Heart left ventricle (tissue), 16 donors: Measurements from ENCODE around the gene CIAO3. TPM values are rescaled to one million over a fixed set of nuclear protein-coding genes. Genes with fewer than 3 reads are reported as not detected.

Experiments used
- ATAC-seq, 4 donors: fragments of 200-7000 bp; cut with Tn5 transposase; one replicate each; pipeline ENCODE4 v1.9.1; 2020 to 2022; ENCODE audit warnings: moderate library complexity in 4 of 4, mild to moderate bottlenecking in 3 of 4, moderate number of reproducible peaks in 1 of 4
- DNase-seq, 5 donors: peaks; one replicate each; pipeline ENCODE4 v3.0.0-alpha.2; 2020
- H3K27ac ChIP-seq, 12 donors: fragments of 200-600 bp; sonication (generic) in 4 of 12; one replicate each; pipeline versions ENCODE4 v1.5.0 to v1.8.0; 2016 to 2022; ENCODE audit warnings: mild to moderate bottlenecking in 2 of 12
- H3K27me3 ChIP-seq, 9 donors: fragments of 200-600 bp; sonication (generic) in 2 of 9; one replicate each; pipeline versions ENCODE4 v1.5.1 to v1.8.0; 2016 to 2022; ENCODE audit warnings: mild to moderate bottlenecking in 3 of 9
- H3K36me3 ChIP-seq, 9 donors: fragments of 200-600 bp; sonication (generic) in 2 of 9; one replicate each; pipeline versions ENCODE4 v1.5.0 to v1.8.0; 2018 to 2022; ENCODE audit warnings: mild to moderate bottlenecking in 2 of 9
- H3K4me1 ChIP-seq, 12 donors: fragments of 200-600 bp; sonication (generic) in 4 of 12; one replicate each; pipeline versions ENCODE4 v1.5.0 to v1.8.0; 2016 to 2022; ENCODE audit warnings: mild to moderate bottlenecking in 3 of 12
- H3K4me3 ChIP-seq, 12 donors: fragments of 200-600 bp; sonication (generic) in 4 of 12; one replicate each; pipeline versions ENCODE4 v1.5.0 to v1.8.0; 2017 to 2022; ENCODE audit warnings: mild to moderate bottlenecking in 9 of 12, moderate library complexity in 4 of 12
- H3K9me3 ChIP-seq, 12 donors: fragments of 200-600 bp; sonication (generic) in 4 of 12; one replicate each; pipeline versions ENCODE4 v1.5.0 to v1.8.0; 2016 to 2022; ENCODE audit warnings: mild to moderate bottlenecking in 1 of 12
- POLR2A ChIP-seq, 2 donors: fragments of 450-650 bp; IDR thresholded peaks; one replicate each; pipeline ENCODE4 v1.6.1; 2017; ENCODE audit warnings: antibody characterized with exemption in 2 of 2, mild to moderate bottlenecking in 2 of 2, moderate library complexity in 2 of 2
- WGBS, 4 donors: extraction: QIAGEN DNeasy Blood & Tissue Kit in 2 of 4; methylation state at CpG; one replicate each; pipeline versions ENCODE4 v1.1.5 to v1.1.7; 2013 to 2018; 5-methylcytosine and 5-hydroxymethylcytosine counted together
- intact Hi-C, 10 donors: fragments of 100-400 bp; cut with DNase I; formaldehyde crosslinking; loops; one replicate each; pipeline versions ENCODE4 v1.11.1 to v1.14.2; 2022
- polyA plus RNA-seq, 2 donors: library from polyadenylated mRNA; stranded (reverse); fragments of 200-250 nt; gene quantifications; one replicate each; pipeline ENCODE4 v1.2.3, GENCODE V29; 2013
- total RNA-seq, 9 donors: library from RNA; depleted of rRNA in 2 of 9; stranded (reverse); fragments of >200 nt in 2 of 9; fragmentation: NEBNext Ultra II Directional in 3 of 9; extraction: Animal tissue kit (Norgen Biotek cat#: 25700) in 3 of 9; gene quantifications; one replicate each; pipeline versions ENCODE4 v1.1.0 to v1.2.4, GENCODE V29; 2016 to 2023
- TF ChIP-seq, protein P1 (sequence below), 12 donors: fragments of 200-600 bp; sonication (generic) in 4 of 12; IDR thresholded peaks; one replicate each; pipeline versions ENCODE4 v1.5.0 to v1.8.0; 2018 to 2022; ENCODE audit warnings: antibody characterized with exemption in 12 of 12, mild to moderate bottlenecking in 5 of 12
- donor health status: ischemic (EF 13 %, LVEDD 7.1; RV severe dilation, severe dysfunction).
- donor health status: healthy with polysubstance abuse.
- donor health status: DM: no; HTN: yes; CAD: no.
- donor health status: DM: no; HTN: no; CAD: no.
- donor health status: ischemic (EF 25% LVEDD 6.9; RV normal size, moderate dysfunction).
- donor health status: ischemic (EF 25% LVEDD 5.7; RV mildly dilated, moderate dysfunction).
- donor health status: healthy.
- donor health status: DM: yes; HTN: yes; CAD: no.
- donor health status: ischemic (EF 35%, LVEDD 5.7; RV mildly dilated, moderate dysfunction).
- donor health status: nonischemic (EF 11% LVEDD 7.7; RV severe dilation, severe dysfunction).
- donor health status: DM: yes; HTN: yes; CAD: no.
- donor health status: PGD.
- donor health status: ischemic (EF 29% LVEDD 5.4; RV normal size, mild dysfunction).
- donor health status: nonischemic (EF 23%, LVEDD 6.1; RV moderate dilation, normal function).

CIAO3 gene
- total and polyA plus RNA-seq, 11 donors, result 21.4 to 41.5 (median 28.2) TPM

DNA sequence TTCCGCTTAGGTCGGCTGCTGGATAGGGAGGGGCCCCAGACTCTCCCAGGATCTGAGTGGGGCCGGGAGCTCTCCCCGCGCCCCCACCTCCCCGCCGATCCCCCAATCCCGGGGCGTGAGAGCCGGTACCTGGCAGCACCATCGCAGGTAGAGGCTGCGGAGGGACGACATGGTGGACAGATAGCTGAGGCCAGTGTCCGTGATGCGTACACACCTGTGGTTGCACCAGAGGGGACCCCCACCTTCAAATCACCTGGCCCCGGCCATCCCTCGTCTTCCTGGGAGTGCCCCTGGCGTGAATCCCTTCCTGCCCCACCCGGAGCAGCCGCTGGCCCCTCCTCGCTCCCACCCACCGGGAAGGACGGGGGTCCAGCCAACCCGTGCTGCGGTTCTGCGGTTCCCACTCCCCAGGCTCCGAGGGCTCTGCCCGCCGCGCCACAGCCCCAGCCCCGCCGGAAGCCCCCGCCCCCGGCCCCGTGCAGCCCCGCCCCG lies 45.9 kb downstream of the CIAO3 start:
- ATAC-seq, result no peak
- WGBS, 4 donors, result 1 to 5% (median 2%) methylated on average over 14 to 37 of the region's 37 CpGs

DNA sequence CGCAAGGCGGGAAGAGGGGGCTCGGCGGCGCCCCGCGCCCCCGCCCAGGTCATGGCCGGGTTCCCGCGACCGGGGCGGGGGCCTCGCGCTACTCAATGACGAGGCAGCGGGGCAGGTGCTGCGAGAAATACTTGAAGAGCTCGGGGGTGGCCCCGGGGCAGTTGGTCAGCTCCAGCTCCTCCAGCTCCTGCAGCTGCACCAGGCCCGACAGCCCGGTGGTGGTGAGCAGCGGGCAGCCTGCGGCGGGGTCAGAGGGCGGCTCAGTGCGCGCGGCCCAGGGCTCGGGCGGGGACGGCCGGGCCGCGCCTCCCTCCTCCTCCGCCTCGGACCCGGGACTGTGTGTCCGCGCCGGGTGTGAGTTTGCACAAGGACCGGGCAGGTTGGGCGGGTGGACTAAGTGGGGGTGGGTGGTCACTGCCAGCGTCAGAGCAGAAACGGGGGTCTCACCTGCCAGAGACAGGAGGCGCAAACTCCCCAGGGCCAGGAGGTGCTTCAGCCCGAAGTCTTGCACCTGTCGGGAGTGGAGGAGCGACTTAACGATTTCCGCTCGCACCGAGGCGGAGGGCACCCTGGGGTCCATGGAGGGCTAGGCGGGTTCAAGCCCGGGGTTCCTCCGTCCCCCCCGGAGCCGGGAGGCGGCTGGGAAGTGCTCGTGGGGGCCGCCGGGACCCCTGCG lies 46.5 kb downstream of the CIAO3 start:
- H3K27ac ChIP-seq, result no peak overlapping the region
- ATAC-seq (no peak), DNase-seq (no peak)
- H3K4me1 ChIP-seq, result peaks cover 0 to 42% (median 19%) of the 10 kb centered on the region in 12 donors
- TF ChIP-seq, protein P1, sequence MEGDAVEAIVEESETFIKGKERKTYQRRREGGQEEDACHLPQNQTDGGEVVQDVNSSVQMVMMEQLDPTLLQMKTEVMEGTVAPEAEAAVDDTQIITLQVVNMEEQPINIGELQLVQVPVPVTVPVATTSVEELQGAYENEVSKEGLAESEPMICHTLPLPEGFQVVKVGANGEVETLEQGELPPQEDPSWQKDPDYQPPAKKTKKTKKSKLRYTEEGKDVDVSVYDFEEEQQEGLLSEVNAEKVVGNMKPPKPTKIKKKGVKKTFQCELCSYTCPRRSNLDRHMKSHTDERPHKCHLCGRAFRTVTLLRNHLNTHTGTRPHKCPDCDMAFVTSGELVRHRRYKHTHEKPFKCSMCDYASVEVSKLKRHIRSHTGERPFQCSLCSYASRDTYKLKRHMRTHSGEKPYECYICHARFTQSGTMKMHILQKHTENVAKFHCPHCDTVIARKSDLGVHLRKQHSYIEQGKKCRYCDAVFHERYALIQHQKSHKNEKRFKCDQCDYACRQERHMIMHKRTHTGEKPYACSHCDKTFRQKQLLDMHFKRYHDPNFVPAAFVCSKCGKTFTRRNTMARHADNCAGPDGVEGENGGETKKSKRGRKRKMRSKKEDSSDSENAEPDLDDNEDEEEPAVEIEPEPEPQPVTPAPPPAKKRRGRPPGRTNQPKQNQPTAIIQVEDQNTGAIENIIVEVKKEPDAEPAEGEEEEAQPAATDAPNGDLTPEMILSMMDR (IDR thresholded peaks at IDR 0.05), result no peak
- TF ChIP-seq POLR2A (IDR thresholded peaks at IDR 0.05), result no peak
- no peaks in the 10 kb centered on the region for H3K36me3 ChIP-seq
- H3K9me3 ChIP-seq, result no peaks in the 10 kb centered on the region
- peaks cover 11 to 75% (median 51%) of the 10 kb centered on the region in 9 donors for H3K27me3 ChIP-seq
- peak overlapping the region in 4 of 12 donors; percentile 8 to 51 (median 21) for H3K4me3 ChIP-seq
- WGBS, 4 donors, result 2 to 3% (median 2%) methylated on average over 8 to 64 of the region's 64 CpGs
- intact Hi-C loops, result no loop called here

More for the DNA sequence above, 45.9 kb downstream of the CIAO3 start:
- DNase-seq, result no peak
- TF ChIP-seq POLR2A (IDR thresholded peaks at IDR 0.05), result no peak
- TF ChIP-seq, protein P1 (IDR thresholded peaks at IDR 0.05), result no peak
- peaks cover 0 to 36% (median 15%) of the 10 kb centered on the region in 12 donors for H3K4me1 ChIP-seq
- peaks cover 11 to 81% (median 57%) of the 10 kb centered on the region in 9 donors for H3K27me3 ChIP-seq
- H3K27ac ChIP-seq, result no peak overlapping the region
- H3K9me3 ChIP-seq, result no peaks in the 10 kb centered on the region
- H3K36me3 ChIP-seq, result no peaks in the 10 kb centered on the region
- peak overlapping the region in 4 of 12 donors; percentile 8 to 51 (median 21) for H3K4me3 ChIP-seq
- intact Hi-C loops, result no loop called here

DNA sequence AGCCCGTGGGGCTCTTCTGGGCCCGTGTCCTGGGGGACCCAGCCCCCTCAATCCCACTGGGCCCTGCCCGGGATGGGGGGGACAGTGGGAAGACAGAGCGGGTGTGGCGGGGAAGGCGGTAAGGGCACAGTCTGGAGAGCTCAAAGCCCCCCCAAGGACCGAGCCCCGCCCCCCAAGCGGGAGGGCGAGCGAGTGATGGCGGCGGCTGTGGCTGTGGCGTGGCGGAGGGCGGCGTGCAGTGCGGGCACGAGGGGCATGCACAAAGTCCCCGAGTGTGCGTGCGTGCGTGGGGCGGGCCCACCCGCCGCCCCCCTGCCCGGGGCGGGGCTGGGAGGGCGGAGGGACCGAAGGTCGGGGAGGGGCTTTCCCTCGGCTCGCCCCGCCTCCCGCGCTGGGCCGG lies 47.0 kb downstream of the CIAO3 start:
- intact Hi-C loops, result no loop called here
- no peak for DNase-seq
- Histone ChIP-seq H3K27me3 (peaks cover 11 to 69% (median 50%) of the 10 kb centered on the region in 9 donors), H3K9me3 (no peaks in the 10 kb centered on the region), H3K4me3 (peak overlapping the region in 2 of 12 donors; percentile 21 to 51), H3K36me3 (no peaks in the 10 kb centered on the region), H3K4me1 (peaks cover 0 to 48% (median 24%) of the 10 kb centered on the region in 12 donors), H3K27ac (no peak overlapping the region)
- 2 to 4% (median 3%) methylated on average over 13 to 37 of the region's 37 CpGs for WGBS, 4 donors
- TF ChIP-seq, protein P1 (IDR thresholded peaks at IDR 0.05), result no peak
- TF ChIP-seq POLR2A (IDR thresholded peaks at IDR 0.05), result no peak
- ATAC-seq, result no peak

DNA sequence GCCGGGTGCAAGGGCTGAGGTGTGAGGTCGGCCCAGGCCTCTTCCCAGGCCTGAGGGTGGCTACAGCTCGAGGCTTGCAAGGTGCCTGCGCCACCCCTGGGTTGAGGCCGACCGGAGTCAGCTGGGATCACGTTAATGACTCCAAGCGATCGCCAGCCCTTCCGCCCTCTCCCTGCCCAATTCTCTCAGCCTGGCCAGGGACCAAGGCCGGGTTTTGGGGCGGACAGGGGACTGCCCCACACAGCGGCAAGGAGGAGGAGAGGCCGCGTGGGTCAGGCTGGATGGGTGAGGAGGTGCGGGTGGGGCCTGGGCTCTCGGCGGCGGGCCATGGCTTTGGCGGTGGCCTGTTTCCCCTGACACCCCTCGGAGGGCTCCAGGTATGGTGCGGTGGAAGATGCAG lies 47.4 kb downstream of the CIAO3 start:
- Histone ChIP-seq H3K4me1 (peaks cover 0 to 52% (median 27%) of the 10 kb centered on the region in 12 donors), H3K27me3 (peaks cover 11 to 65% (median 48%) of the 10 kb centered on the region in 9 donors), H3K9me3 (no peaks in the 10 kb centered on the region), H3K36me3 (no peaks in the 10 kb centered on the region), H3K27ac (no peak overlapping the region), H3K4me3 (no peak overlapping the region)
- DNase-seq (no peak), ATAC-seq (no peak)
- 33 to 43% (median 35%) methylated on average over 11 to 22 of the region's 22 CpGs for WGBS, 4 donors
- no peak for TF ChIP-seq POLR2A (IDR thresholded peaks at IDR 0.05)
- TF ChIP-seq, protein P1 (IDR thresholded peaks at IDR 0.05), result no peak
- intact Hi-C loops, result no loop called here
